Measurements from ENCODE around the gene PTPN1. TPM values are rescaled to one million over a fixed set of nuclear protein-coding genes. Genes with fewer than 3 reads are reported as not detected.
A peak's percentile ranks its signal among the peaks of the same experiment; 100 is the strongest.

The PTPN1 gene
- total RNA-seq, 2 experiments from 2014 or later: 80.6 to 83.4 TPM

GRCh38 chr20:50569864-50570836 is 60.0 kb downstream of the PTPN1 start:
- POLR2A ChIA-PET: interaction anchor here (0.7 to 2.5 kb wide), 9 partner anchors 9 to 87 kb away, joined by 3 to 11 read pairs (median 4); no protein-coding TSS in a partner anchor
- CTCF ChIA-PET: interaction anchor here (0.6 to 1.4 kb wide), 31 partner anchors 8 to 361 kb away, joined by 3 to 23 read pairs (median 5); partner anchors contain the start of genes ADNP and PTPN1
- Mint-ChIP-seq H3K27me3 (no peaks in the 10 kb centered on the region), H3K27ac (peak overlapping the region; percentile 61), H3K36me3 (peaks cover 73% of the 10 kb centered on the region), H3K9me3 (no peaks in the 10 kb centered on the region), H3K4me1 (ENCODE audit: low read depth) (peaks cover 82% of the 10 kb centered on the region), H3K4me3 (peak overlapping the region; percentile 24)
- DNase-seq: peak; percentile 74
- intact Hi-C loops (cut with micrococcal nuclease): loop anchor here (1.0 to 5.0 kb wide), 9 partner anchors 9 to 378 kb away; partner anchors contain the start of genes CEBPB and PTPN1

- no peak for DNase-seq
- H3K27me3 Mint-ChIP-seq: no peaks in the 10 kb centered on the region
- intact Hi-C loops (cut with micrococcal nuclease): loop anchor here (5.0 kb wide), 1 partner anchor 379 kb away; the partner anchor contains the start of gene CEBPB
- H3K4me3 Mint-ChIP-seq: no peak overlapping the region
- H3K4me1 Mint-ChIP-seq (ENCODE audit: low read depth): peaks cover 77% of the 10 kb centered on the region
- no peaks in the 10 kb centered on the region for H3K9me3 Mint-ChIP-seq
- peaks cover 70% of the 10 kb centered on the region for H3K36me3 Mint-ChIP-seq
- H3K27ac Mint-ChIP-seq: peak overlapping the region; percentile 51
- ChIA-PET POLR2A (interaction anchor here (1.2 kb wide), 1 partner anchor 10 kb away, joined by 3 read pairs; no protein-coding TSS in a partner anchor), CTCF (interaction anchor here (2.0 kb wide), 1 partner anchor 60 kb away, joined by 7 read pairs; no protein-coding TSS in a partner anchor)
Measured at GRCh38 chr20:50571466-50571865, 61.3 kb downstream of the PTPN1 start.

- Mint-ChIP-seq H3K9me3 (no peaks in the 10 kb centered on the region), H3K4me1 (ENCODE audit: low read depth) (peaks cover 69% of the 10 kb centered on the region), H3K4me3 (no peak overlapping the region), H3K36me3 (peaks cover 64% of the 10 kb centered on the region), H3K27ac (peak overlapping the region; percentile 34), H3K27me3 (no peaks in the 10 kb centered on the region)
- POLR2A ChIA-PET: interaction anchor here (1.5 kb wide), 1 partner anchor 57 kb away, joined by 3 read pairs; no protein-coding TSS in a partner anchor
- DNase-seq: no peak
- CTCF ChIA-PET: interaction anchor here (0.7 to 6.5 kb wide), 14 partner anchors 9 to 392 kb away, joined by 3 to 32 read pairs (median 4); partner anchors contain the start of gene PTPN1
- intact Hi-C loops (cut with micrococcal nuclease): loop anchor here (5.0 kb wide), 1 partner anchor 381 kb away; the partner anchor contains the start of gene CEBPB
Measured at GRCh38 chr20:50572938-50573777, 63.0 kb downstream of the PTPN1 start.

GRCh38 chr20:50574108-50574507 is 63.9 kb downstream of the PTPN1 start:
- H3K27ac Mint-ChIP-seq: peak overlapping the region; percentile 63
- no peaks in the 10 kb centered on the region for H3K27me3 Mint-ChIP-seq
- CTCF ChIA-PET: interaction anchor here (0.8 to 6.5 kb wide), 10 partner anchors 8 to 393 kb away, joined by 3 to 50 read pairs (median 4); partner anchors contain the start of gene PTPN1
- H3K4me1 Mint-ChIP-seq (ENCODE audit: low read depth): peaks cover 64% of the 10 kb centered on the region
- intact Hi-C loops (cut with micrococcal nuclease): loop anchor here (5.0 kb wide), 1 partner anchor 382 kb away; the partner anchor contains the start of gene CEBPB
- no peak overlapping the region for H3K4me3 Mint-ChIP-seq
- POLR2A ChIA-PET: no interaction called here
- no peak for DNase-seq
- H3K9me3 Mint-ChIP-seq: no peaks in the 10 kb centered on the region
- H3K36me3 Mint-ChIP-seq: peaks cover 65% of the 10 kb centered on the region

GRCh38 chr20:50574586-50574985 is 64.4 kb downstream of the PTPN1 start:
- H3K27me3 Mint-ChIP-seq: no peaks in the 10 kb centered on the region
- peaks cover 62% of the 10 kb centered on the region for H3K4me1 Mint-ChIP-seq (ENCODE audit: low read depth)
- CTCF ChIA-PET: interaction anchor here (0.8 to 6.5 kb wide), 12 partner anchors 12 to 394 kb away, joined by 3 to 50 read pairs (median 8); partner anchors contain the start of gene PTPN1
- no peak overlapping the region for H3K4me3 Mint-ChIP-seq
- DNase-seq: no peak
- peak overlapping the region; percentile 63 for H3K27ac Mint-ChIP-seq
- H3K9me3 Mint-ChIP-seq: no peaks in the 10 kb centered on the region
- POLR2A ChIA-PET: interaction anchor here (1.2 kb wide), 1 partner anchor 64 kb away, joined by 3 read pairs; no protein-coding TSS in a partner anchor
- intact Hi-C loops (cut with micrococcal nuclease): loop anchor here (5.0 kb wide), 1 partner anchor 382 kb away; the partner anchor contains the start of gene CEBPB
- H3K36me3 Mint-ChIP-seq: peaks cover 65% of the 10 kb centered on the region

GRCh38 chr20:50575865-50576720 is 65.9 kb downstream of the PTPN1 start:
- peak; percentile 78 for DNase-seq
- peaks cover 72% of the 10 kb centered on the region for H3K36me3 Mint-ChIP-seq
- no peaks in the 10 kb centered on the region for H3K9me3 Mint-ChIP-seq
- ChIA-PET POLR2A (interaction anchor here (0.6 to 1.6 kb wide), 5 partner anchors 61 to 124 kb away, joined by 3 to 4 read pairs (median 3); no protein-coding TSS in a partner anchor), CTCF (interaction anchor here (0.5 to 6.5 kb wide), 28 partner anchors 9 to 407 kb away, joined by 3 to 50 read pairs (median 4); partner anchors contain the start of gene PTPN1)
- H3K27ac Mint-ChIP-seq: peak overlapping the region; percentile 38
- intact Hi-C loops (cut with micrococcal nuclease): no loop called here
- no peaks in the 10 kb centered on the region for H3K27me3 Mint-ChIP-seq
- no peak overlapping the region for H3K4me3 Mint-ChIP-seq
- H3K4me1 Mint-ChIP-seq (ENCODE audit: low read depth): peaks cover 47% of the 10 kb centered on the region

- POLR2A ChIA-PET: no interaction called here
- Mint-ChIP-seq H3K36me3 (peaks cover 69% of the 10 kb centered on the region), H3K4me3 (no peak overlapping the region), H3K4me1 (ENCODE audit: low read depth) (peaks cover 40% of the 10 kb centered on the region), H3K9me3 (no peaks in the 10 kb centered on the region), H3K27me3 (no peaks in the 10 kb centered on the region), H3K27ac (peak overlapping the region; percentile 53)
- DNase-seq: no peak
- CTCF ChIA-PET: interaction anchor here (0.9 to 6.5 kb wide), 10 partner anchors 9 to 390 kb away, joined by 3 to 50 read pairs (median 7); no protein-coding TSS in a partner anchor
- intact Hi-C loops (cut with micrococcal nuclease): no loop called here
Measured at GRCh38 chr20:50577175-50578018, 67.2 kb downstream of the PTPN1 start.

GRCh38 chr20:50578061-50578777 is 68.0 kb downstream of the PTPN1 start:
- no peak overlapping the region for H3K4me3 Mint-ChIP-seq
- peak; percentile 59 for DNase-seq
- H3K4me1 Mint-ChIP-seq (ENCODE audit: low read depth): peaks cover 34% of the 10 kb centered on the region
- peak overlapping the region; percentile 53 for H3K27ac Mint-ChIP-seq
- intact Hi-C loops (cut with micrococcal nuclease): no loop called here
- POLR2A ChIA-PET: no interaction called here
- no peaks in the 10 kb centered on the region for H3K9me3 Mint-ChIP-seq
- no peaks in the 10 kb centered on the region for H3K27me3 Mint-ChIP-seq
- peaks cover 71% of the 10 kb centered on the region for H3K36me3 Mint-ChIP-seq
- CTCF ChIA-PET: interaction anchor here (1.0 to 6.5 kb wide), 10 partner anchors 8 to 398 kb away, joined by 3 to 50 read pairs (median 10); no protein-coding TSS in a partner anchor

GRCh38 chr20:50578778-50579165 is 68.6 kb downstream of the PTPN1 start:
- Mint-ChIP-seq H3K27ac (peak overlapping the region; percentile 53), H3K4me1 (ENCODE audit: low read depth) (peaks cover 34% of the 10 kb centered on the region), H3K27me3 (no peaks in the 10 kb centered on the region), H3K36me3 (peaks cover 73% of the 10 kb centered on the region), H3K4me3 (no peak overlapping the region), H3K9me3 (no peaks in the 10 kb centered on the region)
- no peak for DNase-seq
- CTCF ChIA-PET: interaction anchor here (1.0 to 5.1 kb wide), 13 partner anchors 9 to 399 kb away, joined by 3 to 50 read pairs (median 6); no protein-coding TSS in a partner anchor
- intact Hi-C loops (cut with micrococcal nuclease): no loop called here
- POLR2A ChIA-PET: no interaction called here
